Spinal cord (tissue), 10 donors: ENCODE results near the gene ABCG5. TPM values are rescaled to one million over a fixed set of nuclear protein-coding genes. Genes with fewer than 3 reads are reported as not detected.

ENCODE experiments used
- DNase-seq, 6 donors: peaks; one replicate each; pipeline versions ENCODE4 v3.0.0 to v3.0.0-alpha.2; 2013 to 2015; ENCODE audit warnings: low spot score in 6 of 6, low read depth in 4 of 6
- H3K27ac ChIP-seq: one replicate; pipeline ENCODE4 v1.5.1; 2013; ENCODE audit warnings: low read depth, low read length, control low read depth
- H3K27me3 ChIP-seq: one replicate; pipeline ENCODE4 v1.6.1; 2013; ENCODE audit warnings: low read length; ENCODE audit not compliant: control insufficient read depth, insufficient read depth
- H3K36me3 ChIP-seq: one replicate; pipeline ENCODE4 v1.6.1; 2013; ENCODE audit warnings: low read length; ENCODE audit not compliant: control insufficient read depth, insufficient read depth
- H3K4me1 ChIP-seq: one replicate; pipeline ENCODE4 v1.6.1; 2013; ENCODE audit warnings: low read length; ENCODE audit not compliant: control insufficient read depth, insufficient read depth
- H3K4me3 ChIP-seq: one replicate; pipeline ENCODE4 v1.5.1; 2013; ENCODE audit warnings: low read depth, low read length, control low read depth
- H3K9me3 ChIP-seq: one replicate; pipeline ENCODE4 v1.6.1; 2013; ENCODE audit warnings: low read length; ENCODE audit not compliant: control insufficient read depth, insufficient read depth
- WGBS: methylation state at CpG from one replicate; pipeline ENCODE4 v1.1.5; 2013; ENCODE audit warnings: missing lambda C conversion rate; ENCODE audit not compliant: insufficient coverage; 5-methylcytosine and 5-hydroxymethylcytosine counted together
- polyA plus RNA-seq, 2 donors: library from polyadenylated mRNA; unstranded; fragments of 120-200 nt; gene quantifications; one replicate each; pipeline ENCODE4 v1.2.1, GENCODE V29; 2013; ENCODE audit not compliant: insufficient read length in 2 of 2
- total RNA-seq, 2 donors: library from RNA; depleted of rRNA in 1 of 2; stranded (reverse); fragments of 120-200 nt in 1 of 2; fragments of >200 nt in 1 of 2; gene quantifications; one replicate each; pipeline versions ENCODE4 v1.2.3 to v1.2.4, GENCODE V29; 2013 to 2014
- donor health status: healthy.

ABCG5 gene
- total and polyA plus RNA-seq, 4 donors = 0.06 to 0.44 (median 0.24) TPM

- peak in 2 of 6 donors; percentile 29 to 52 for DNase-seq
- Histone ChIP-seq H3K4me1 (peaks cover 8% of the 10 kb centered on the region), H3K27ac (no peak overlapping the region), H3K27me3 (peaks cover 5% of the 10 kb centered on the region), H3K9me3 (no peaks in the 10 kb centered on the region), H3K36me3 (no peaks in the 10 kb centered on the region), H3K4me3 (peak overlapping the region; percentile 3)
- WGBS = 6% methylated on average over 54 of the region's 54 CpGs
Measured at GRCh38 chr2:43831543-43832294, 6.9 kb downstream of the ABCG5 start.

GRCh38 chr2:43826305-43827250, 12.1 kb downstream of the ABCG5 start:
- no peak overlapping the region for H3K4me3 ChIP-seq
- H3K4me1 ChIP-seq = peaks cover 3% of the 10 kb centered on the region
- H3K36me3 ChIP-seq = no peaks in the 10 kb centered on the region
- no peak for DNase-seq
- no peaks in the 10 kb centered on the region for H3K9me3 ChIP-seq
- no peak overlapping the region for H3K27ac ChIP-seq
- 88% methylated on average over 12 of the region's 17 CpGs for WGBS
- H3K27me3 ChIP-seq = peaks cover 5% of the 10 kb centered on the region

GRCh38 chr2:43825841-43826240, 12.8 kb downstream of the ABCG5 start:
- Histone ChIP-seq H3K27me3 (peaks cover 2% of the 10 kb centered on the region), H3K36me3 (no peaks in the 10 kb centered on the region), H3K27ac (no peak overlapping the region), H3K4me1 (no peaks in the 10 kb centered on the region), H3K4me3 (no peak overlapping the region), H3K9me3 (no peaks in the 10 kb centered on the region)
- 80% methylated on average over 1 of the region's 3 CpGs for WGBS
- DNase-seq = no peak

- 89% methylated on average over 9 of the region's 12 CpGs for WGBS
- no peak overlapping the region for H3K27ac ChIP-seq
- peaks cover 2% of the 10 kb centered on the region for H3K27me3 ChIP-seq
- no peak for DNase-seq
- no peaks in the 10 kb centered on the region for H3K9me3 ChIP-seq
- H3K4me1 ChIP-seq = no peaks in the 10 kb centered on the region
- no peaks in the 10 kb centered on the region for H3K36me3 ChIP-seq
- H3K4me3 ChIP-seq = no peak overlapping the region
Measured at GRCh38 chr2:43824951-43825493, 13.6 kb downstream of the ABCG5 start.

- Histone ChIP-seq H3K36me3 (no peaks in the 10 kb centered on the region), H3K4me1 (no peaks in the 10 kb centered on the region), H3K27ac (no peak overlapping the region), H3K4me3 (no peak overlapping the region), H3K27me3 (no peaks in the 10 kb centered on the region), H3K9me3 (no peaks in the 10 kb centered on the region)
- no peak for DNase-seq
- no CpG with 5 or more reads among the region's 2 CpGs for WGBS
Measured at GRCh38 chr2:43824512-43824911, 14.1 kb downstream of the ABCG5 start.

- Histone ChIP-seq H3K9me3 (no peaks in the 10 kb centered on the region), H3K4me1 (no peaks in the 10 kb centered on the region), H3K27ac (no peak overlapping the region), H3K27me3 (no peaks in the 10 kb centered on the region), H3K4me3 (no peak overlapping the region), H3K36me3 (no peaks in the 10 kb centered on the region)
- 88% methylated on average over 3 of the region's 11 CpGs for WGBS
- DNase-seq = no peak
Measured at GRCh38 chr2:43823751-43824150, 14.9 kb downstream of the ABCG5 start.

- Histone ChIP-seq H3K4me3 (no peak overlapping the region), H3K27me3 (no peaks in the 10 kb centered on the region), H3K27ac (no peak overlapping the region), H3K4me1 (no peaks in the 10 kb centered on the region), H3K36me3 (no peaks in the 10 kb centered on the region), H3K9me3 (no peaks in the 10 kb centered on the region)
- no peak for DNase-seq
- 71% methylated on average over 5 of the region's 7 CpGs for WGBS
Measured at GRCh38 chr2:43822839-43823238, 15.8 kb downstream of the ABCG5 start.

GRCh38 chr2:43819491-43820163, 19.0 kb downstream of the ABCG5 start:
- Histone ChIP-seq H3K27ac (no peak overlapping the region), H3K4me1 (no peaks in the 10 kb centered on the region), H3K9me3 (no peaks in the 10 kb centered on the region), H3K27me3 (no peaks in the 10 kb centered on the region), H3K4me3 (no peak overlapping the region), H3K36me3 (no peaks in the 10 kb centered on the region)
- WGBS = no CpG with 5 or more reads among the region's 7 CpGs
- no peak for DNase-seq

GRCh38 chr2:43818761-43819160, 19.9 kb downstream of the ABCG5 start:
- H3K4me1 ChIP-seq = no peaks in the 10 kb centered on the region
- WGBS = no CpG with 5 or more reads among the region's 5 CpGs
- H3K27ac ChIP-seq = no peak overlapping the region
- H3K27me3 ChIP-seq = no peaks in the 10 kb centered on the region
- no peak overlapping the region for H3K4me3 ChIP-seq
- no peaks in the 10 kb centered on the region for H3K36me3 ChIP-seq
- H3K9me3 ChIP-seq = no peaks in the 10 kb centered on the region
- no peak for DNase-seq
